H1 (cell line): ENCODE data around the gene FBXO17. TPM values are rescaled to one million over a fixed set of nuclear protein-coding genes. Genes with fewer than 3 reads are reported as not detected.

Experiments
- CTCF ChIA-PET: fragments of 300-600 bp; sonication (Branson Sonifier 250); formaldehyde crosslinking; loops from one replicate; lab custom pipeline; 2021; ENCODE audit not compliant: partially characterized antibody; lab: Charles Lee
- POLR2A ChIA-PET: fragments of 300-600 bp; sonication (Branson Sonifier 250); formaldehyde crosslinking; loops from one replicate; lab custom pipeline; 2021; ENCODE audit warnings: inconsistent platforms; ENCODE audit not compliant: partially characterized antibody; lab: Charles Lee
- DNase-seq, 2 experiments: peaks; one replicate each; pipeline versions ENCODE4 v3.0.0 to v3.0.0-alpha.2; 2010 to 2022; ENCODE audit warnings: low spot score in 2 of 2, low read depth in 1 of 2, mixed read lengths in 1 of 2
- FAIRE-seq: peaks from 2 replicates; lab custom pipeline; 2011; peaks lifted over from hg19 to GRCh38; lab: Jason Lieb, UNC
- H2AFZ ChIP-seq: 2 replicates; pipeline ENCODE4 v1.8.1; 2012; ENCODE audit warnings: low read length, inconsistent platforms
- H2AK5ac ChIP-seq: 2 replicates; pipeline ENCODE4 v1.6.1; 2013; ENCODE audit warnings: low read depth, low read length
- H2BK120ac ChIP-seq: replicated peaks from 2 replicates; pipeline ENCODE3; 2013; ENCODE audit warnings: low read depth, low read length, inconsistent platforms
- H2BK12ac ChIP-seq: 2 replicates; pipeline ENCODE4 v1.6.1; 2013; ENCODE audit warnings: low read depth, low read length
- H2BK15ac ChIP-seq: 2 replicates; pipeline ENCODE4 v1.6.1; 2013; ENCODE audit warnings: low read length
- H2BK20ac ChIP-seq: 2 replicates; pipeline ENCODE4 v1.6.1; 2013; ENCODE audit warnings: low read length
- H2BK5ac ChIP-seq: 2 replicates; pipeline ENCODE4 v1.6.1; 2013; ENCODE audit warnings: low read depth, low read length
- H3K14ac ChIP-seq: 2 replicates; pipeline ENCODE4 v1.6.1; 2013; ENCODE audit warnings: inconsistent platforms; ENCODE audit not compliant: insufficient read length
- H3K18ac ChIP-seq: 2 replicates; pipeline ENCODE4 v1.6.1; 2013; ENCODE audit warnings: low read length; ENCODE audit errors: extremely low read depth
- H3K23ac ChIP-seq: 2 replicates; pipeline ENCODE4 v1.6.1; 2013; ENCODE audit warnings: inconsistent platforms; ENCODE audit not compliant: insufficient read length
- H3K23me2 ChIP-seq: 2 replicates; pipeline ENCODE4 v1.6.1; 2013; ENCODE audit warnings: low read depth, low read length
- H3K27ac ChIP-seq: 2 replicates; pipeline ENCODE4 v1.6.1; 2011; ENCODE audit warnings: low read depth, low read length, inconsistent platforms
- H3K27me3 ChIP-seq, 4 experiments: replicated peaks in 1 of 4; 1 replicate in 1 of 4; 2 replicates in 3 of 4; pipeline versions ENCODE4 v1.6.1 to v1.8.1; 2011 to 2013; ENCODE audit warnings: low read length in 3 of 4, mild to moderate bottlenecking in 3 of 4, inconsistent platforms in 2 of 4, mixed read lengths in 2 of 4, moderate library complexity in 1 of 4; ENCODE audit not compliant: control insufficient read depth in 3 of 4, insufficient read depth in 3 of 4; ENCODE audit errors: extremely low read depth in 1 of 4
- H3K36me3 ChIP-seq, 4 experiments: 2 replicates each; pipeline versions ENCODE4 v1.6.1 to v1.8.1; 2011 to 2013; ENCODE audit warnings: mild to moderate bottlenecking in 4 of 4, low read length in 3 of 4, moderate library complexity in 2 of 4, control low read depth in 1 of 4, inconsistent platforms in 1 of 4; ENCODE audit not compliant: insufficient read depth in 4 of 4, control insufficient read depth in 2 of 4
- H3K4ac ChIP-seq: replicated peaks from 2 replicates; pipeline ENCODE3; 2013; ENCODE audit warnings: low read length, low read depth, mixed read lengths, inconsistent platforms; ENCODE audit not compliant: insufficient read length
- H3K4me1 ChIP-seq, 4 experiments: replicated peaks in 1 of 4; 1 replicate in 1 of 4; 2 replicates in 3 of 4; pipeline versions ENCODE4 v1.6.1 to v1.8.1; 2011 to 2013; ENCODE audit warnings: low read length in 3 of 4, inconsistent platforms in 2 of 4, mixed read lengths in 1 of 4; ENCODE audit not compliant: insufficient read depth in 4 of 4, control insufficient read depth in 3 of 4
- H3K4me2 ChIP-seq, 2 experiments: 2 replicates each; pipeline versions ENCODE4 v1.6.1 to v1.8.1; 2011 to 2013; ENCODE audit warnings: low read depth in 2 of 2, low read length in 2 of 2, control low read depth in 1 of 2, inconsistent platforms in 1 of 2, mild to moderate bottlenecking in 1 of 2; ENCODE audit not compliant: insufficient read depth in 1 of 2
- H3K4me3 ChIP-seq, 4 experiments: fragments of 200-600, 300-600 bp in 1 of 4; sonication (generic), shearing (Covaris generic), sonication (Bioruptor Twin) in 1 of 4; 2 replicates each; pipeline versions ENCODE4 v1.5.1 to v1.8.1; 2011 to 2016; ENCODE audit warnings: low read length in 4 of 4, low read depth in 3 of 4, control low read depth in 2 of 4, inconsistent platforms in 2 of 4, mild to moderate bottlenecking in 2 of 4, mixed read lengths in 1 of 4, moderate library complexity in 1 of 4; ENCODE audit not compliant: insufficient read depth in 2 of 4; ENCODE audit errors: extremely low read depth in 1 of 4
- H3K56ac ChIP-seq: replicated peaks from 2 replicates; pipeline ENCODE3; 2013; ENCODE audit warnings: low read depth, mild to moderate bottlenecking, mixed read lengths, low read length, inconsistent platforms; ENCODE audit not compliant: insufficient read length
- H3K79me1 ChIP-seq: 2 replicates; pipeline ENCODE4 v1.6.1; 2013; ENCODE audit warnings: low read depth, low read length, control low read depth
- H3K79me2 ChIP-seq, 2 experiments: 2 replicates each; pipeline versions ENCODE4 v1.6.1 to v1.8.1; 2012 to 2013; ENCODE audit warnings: low read length in 2 of 2, mild to moderate bottlenecking in 2 of 2, inconsistent platforms in 1 of 2; ENCODE audit not compliant: insufficient read depth in 2 of 2, control insufficient read depth in 1 of 2
- H3K9ac ChIP-seq, 4 experiments: replicated peaks in 1 of 4; 1 replicate in 1 of 4; 2 replicates in 3 of 4; pipeline versions ENCODE4 v1.6.1 to v1.8.1; 2011 to 2013; ENCODE audit warnings: low read depth in 3 of 4, low read length in 3 of 4, control low read depth in 2 of 4, mild to moderate bottlenecking in 2 of 4, moderate library complexity in 2 of 4, inconsistent platforms in 1 of 4; ENCODE audit errors: extremely low read depth in 1 of 4
- H3K9me3 ChIP-seq, 2 experiments: 2 replicates each; pipeline versions ENCODE4 v1.6.1 to v1.8.1; 2012 to 2013; ENCODE audit warnings: mild to moderate bottlenecking in 2 of 2, moderate library complexity in 2 of 2, control low read depth in 1 of 2, inconsistent platforms in 1 of 2, low read depth in 1 of 2, low read length in 1 of 2, mixed read lengths in 1 of 2; ENCODE audit not compliant: insufficient read depth in 2 of 2
- H4K20me1 ChIP-seq, 2 experiments: replicated peaks in 1 of 2; 2 replicates each; pipeline versions ENCODE3 to v1.8.1; 2011 to 2013; ENCODE audit warnings: inconsistent platforms in 2 of 2, low read length in 2 of 2, mild to moderate bottlenecking in 1 of 2; ENCODE audit not compliant: insufficient read depth in 2 of 2, control insufficient read depth in 1 of 2
- H4K5ac ChIP-seq: 2 replicates; pipeline ENCODE4 v1.6.1; 2013; ENCODE audit warnings: low read length, low read depth, mixed read lengths, inconsistent platforms; ENCODE audit not compliant: insufficient read length
- H4K8ac ChIP-seq: 2 replicates; pipeline ENCODE4 v1.8.0; 2013; ENCODE audit warnings: mild to moderate bottlenecking, moderate library complexity, low read length, inconsistent platforms; ENCODE audit not compliant: insufficient read depth; ENCODE audit errors: extremely low read depth
- H4K91ac ChIP-seq: replicated peaks from 2 replicates; pipeline ENCODE3; 2013; ENCODE audit warnings: low read length, mixed read lengths, inconsistent platforms; ENCODE audit not compliant: insufficient read length
- ASH2L ChIP-seq: fragments of 200-600, 300-600 bp; sonication (generic); IDR thresholded peaks from one replicate; pipeline ENCODE4 v1.7.1; 2017; ENCODE audit warnings: low read length
- JUN ChIP-seq: IDR thresholded peaks from 2 replicates; pipeline ENCODE4 v1.6.1; 2011; ENCODE audit warnings: low read depth, mild to moderate bottlenecking, improper control_type of control experiment, low read length
- PHF8 ChIP-seq: fragments of 200-600 bp; sonication (generic); conservative IDR thresholded peaks from 2 replicates; pipeline ENCODE4 v1.7.1; 2012; ENCODE audit warnings: low read depth, mild to moderate bottlenecking, inconsistent platforms, low read length, moderate library complexity
- SRF ChIP-seq: IDR thresholded peaks from 2 replicates; pipeline ENCODE4 v1.6.1; 2011; ENCODE audit warnings: mild to moderate bottlenecking, low read depth, low read length, moderate library complexity
- ZNF274 ChIP-seq: IDR thresholded peaks from 2 replicates; pipeline ENCODE4 v1.7.0; 2012; ENCODE audit warnings: low read length, borderline replicate concordance; ENCODE audit errors: extremely low read depth
- WGBS, 2 experiments: shearing (Covaris generic) in 1 of 2; methylation state at CpG; one replicate each; pipeline versions ENCODE4 v1.1.6 to v1.1.7; 2013 to 2015; ENCODE audit warnings: low lambda C conversion rate in 2 of 2, mixed read lengths in 2 of 2, inconsistent platforms in 1 of 2, low coverage in 1 of 2, missing lambda C conversion rate in 1 of 2; ENCODE audit not compliant: insufficient replicate concordance in 2 of 2, insufficient coverage in 1 of 2, insufficient read length in 1 of 2; ENCODE audit errors: extremely low coverage in 1 of 2, missing lambda C conversion rate in 1 of 2; 5-methylcytosine and 5-hydroxymethylcytosine counted together
- polyA plus RNA-seq, 7 experiments: library from polyadenylated mRNA; depleted of rRNA in 3 of 7; stranded (reverse) in 5 of 7; unstranded in 2 of 7; fragments of >200 nt in 5 of 7; fragments of 200-250 nt in 2 of 7; gene quantifications; 1 replicate in 5 of 7; 2 replicates in 1 of 7; 4 replicates in 1 of 7; pipeline versions ENCODE4 v1.2.1 to v1.2.3, GENCODE V29; 2011 to 2013; ENCODE audit warnings: missing spikeins in 2 of 7, mixed read lengths in 2 of 7
- total RNA-seq: library from RNA; stranded (reverse); fragmentation: NEBNext Ultra II Directional; extraction: Animal tissue kit (Norgen Biotek cat#: 25700); gene quantifications from 2 replicates; pipeline ENCODE4 v1.2.1, GENCODE V29; 2021

Gene FBXO17
- total and polyA plus RNA-seq, 2 of the 8 experiments (the other 6 are each of a cell fraction or from before 2014, with no cell fraction given), result 11.7 to 15.3 TPM

DNA sequence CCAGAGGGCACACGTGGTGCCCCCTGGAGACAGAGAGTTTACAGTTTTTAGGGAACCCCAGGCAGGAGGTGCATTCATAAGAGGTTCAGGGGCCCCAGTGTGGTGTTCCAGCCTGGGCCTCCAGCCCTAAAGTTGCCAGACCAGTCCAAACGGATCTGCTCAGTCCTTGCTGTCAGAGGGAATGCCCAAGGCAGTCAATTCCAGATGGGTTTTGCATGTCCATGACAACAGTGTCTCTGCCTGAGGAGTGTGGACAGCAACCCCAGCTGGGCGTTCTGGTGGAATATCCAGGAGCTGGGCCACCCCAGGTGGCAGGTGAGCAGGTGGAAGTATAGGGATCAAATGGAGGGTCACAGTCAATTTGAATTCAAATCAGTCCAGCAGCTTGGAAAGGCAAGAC is 31.6 kb upstream of the FBXO17 start:
- no peak overlapping the region for H2BK15ac ChIP-seq
- no peak overlapping the region for H4K5ac ChIP-seq
- no peaks in the 10 kb centered on the region for H3K23me2 ChIP-seq
- no peak overlapping the region for H3K23ac ChIP-seq
- H2AFZ ChIP-seq, result no peak overlapping the region
- H3K9me3 ChIP-seq, result no peaks in the 10 kb centered on the region
- H3K4me2 ChIP-seq, result no peak overlapping the region
- no peak overlapping the region for H2AK5ac ChIP-seq
- 0 out of 7 replicates have a peak, but pooled peaks cover 0 to 2% (median 0%) of the 10 kb centered on the region in 4 experiments for H3K4me1 ChIP-seq
- no peaks in the 10 kb centered on the region for H3K36me3 ChIP-seq
- no peak overlapping the region for H4K91ac ChIP-seq
- no peak overlapping the region for H2BK12ac ChIP-seq
- H3K56ac ChIP-seq, result no peak overlapping the region
- H2BK20ac ChIP-seq, result no peak overlapping the region
- DNase-seq (no peak), FAIRE-seq (no peak)
- no peaks in the 10 kb centered on the region for H3K27me3 ChIP-seq
- no peaks in the 10 kb centered on the region for H3K79me2 ChIP-seq
- H3K18ac ChIP-seq, result no peak overlapping the region
- H2BK5ac ChIP-seq, result no peak overlapping the region
- H3K4ac ChIP-seq, result no peak overlapping the region
- CTCF ChIA-PET, result interaction anchor here (0.6 to 0.9 kb wide), 4 partner anchors 26 to 206 kb away, joined by 3 to 4 read pairs (median 3); no protein-coding TSS in a partner anchor
- H2BK120ac ChIP-seq, result no peak overlapping the region
- no peak overlapping the region for H3K4me3 ChIP-seq
- 73% methylated on average over 3 of the region's 3 CpGs; no CpG with 5 or more reads in 1 of the 2 experiments for WGBS, 2 experiments
- no peak overlapping the region for H3K27ac ChIP-seq
- H4K8ac ChIP-seq, result 0 out of 2 replicates have a peak overlapping the region, but pooled peaks have one; percentile 14
- no peak overlapping the region for H3K14ac ChIP-seq
- H4K20me1 ChIP-seq, result no peaks in the 10 kb centered on the region
- POLR2A ChIA-PET, result no interaction called here
- no peak overlapping the region for H3K9ac ChIP-seq
- H3K79me1 ChIP-seq, result no peaks in the 10 kb centered on the region; the same call in 1 of the 2 replicates
- TF ChIP-seq ASH2L (no peak), PHF8 (no peak), JUN (no peak), SRF (no peak), ZNF274 (no peak)
